Activated T-cell treated with anti-CD3 and anti-CD28 coated beads, Interleukin-2, amount 50 U/mL, for 24 hours (primary cell): ENCODE measurements around the gene SERPINA4.

Experiments
- DNase-seq: peaks from one replicate; pipeline ENCODE4 v3.0.0-alpha.2; 2020
- H3K27ac Mint-ChIP-seq: 2 replicates; pipeline ENCODE4 v1.8.0; 2020; ENCODE audit warnings: mild to moderate bottlenecking, mixed read lengths
- H3K27me3 Mint-ChIP-seq: 2 replicates; pipeline ENCODE4 v1.8.0; 2020; ENCODE audit warnings: mixed read lengths
- H3K36me3 Mint-ChIP-seq: 2 replicates; pipeline ENCODE4 v1.8.0; 2020; ENCODE audit warnings: low read depth, mixed read lengths
- H3K4me1 Mint-ChIP-seq: 2 replicates; pipeline ENCODE4 v1.8.0; 2020; ENCODE audit warnings: low read depth, mixed read lengths
- H3K4me3 Mint-ChIP-seq: 2 replicates; pipeline ENCODE4 v1.8.0; 2020; ENCODE audit warnings: mild to moderate bottlenecking, moderate library complexity, mixed read lengths
- H3K9me3 Mint-ChIP-seq: 2 replicates; pipeline ENCODE4 v1.8.0; 2020; ENCODE audit warnings: mixed read lengths

SERPINA4 gene

GRCh38 chr14:94584591-94585280, 23.5 kb downstream of the SERPINA4 start:
- no peak for DNase-seq
- Mint-ChIP-seq H3K36me3 (no peaks in the 10 kb centered on the region), H3K4me1 (no peaks in the 10 kb centered on the region), H3K4me3 (no peak overlapping the region), H3K27me3 (no peaks in the 10 kb centered on the region), H3K27ac (no peak overlapping the region), H3K9me3 (no peaks in the 10 kb centered on the region)

GRCh38 chr14:94586635-94587034, 25.4 kb downstream of the SERPINA4 start:
- Mint-ChIP-seq H3K4me1 (no peaks in the 10 kb centered on the region), H3K27me3 (no peaks in the 10 kb centered on the region), H3K4me3 (no peak overlapping the region), H3K27ac (no peak overlapping the region), H3K36me3 (no peaks in the 10 kb centered on the region), H3K9me3 (no peaks in the 10 kb centered on the region)
- DNase-seq = no peak

- DNase-seq = no peak
These were observed 27.1 kb downstream of the SERPINA4 start for GRCh38 chr14:94588311-94588710.

GRCh38 chr14:94591073-94591472, 29.8 kb downstream of the SERPINA4 start:
- Mint-ChIP-seq H3K4me1 (no peaks in the 10 kb centered on the region), H3K9me3 (no peaks in the 10 kb centered on the region), H3K36me3 (no peaks in the 10 kb centered on the region), H3K27ac (no peak overlapping the region), H3K4me3 (no peak overlapping the region), H3K27me3 (peaks cover 15% of the 10 kb centered on the region)
- DNase-seq = no peak

More at GRCh38 chr14:94588311-94588710, 27.1 kb downstream of the SERPINA4 start:
- Mint-ChIP-seq H3K27ac (no peak overlapping the region), H3K4me3 (no peak overlapping the region), H3K4me1 (no peaks in the 10 kb centered on the region), H3K9me3 (no peaks in the 10 kb centered on the region), H3K36me3 (no peaks in the 10 kb centered on the region), H3K27me3 (no peaks in the 10 kb centered on the region)

GRCh38 chr14:94591871-94592270, 30.6 kb downstream of the SERPINA4 start:
- Mint-ChIP-seq H3K27me3 (peaks cover 15% of the 10 kb centered on the region), H3K4me1 (no peaks in the 10 kb centered on the region), H3K36me3 (no peaks in the 10 kb centered on the region), H3K9me3 (no peaks in the 10 kb centered on the region), H3K27ac (no peak overlapping the region), H3K4me3 (no peak overlapping the region)
- DNase-seq = no peak

GRCh38 chr14:94592457-94592856, 31.2 kb downstream of the SERPINA4 start:
- Mint-ChIP-seq H3K27me3 (peaks cover 15% of the 10 kb centered on the region), H3K27ac (no peak overlapping the region)

GRCh38 chr14:94593376-94593748, 32.1 kb downstream of the SERPINA4 start:
- Mint-ChIP-seq H3K36me3 (no peaks in the 10 kb centered on the region), H3K27me3 (peaks cover 15% of the 10 kb centered on the region), H3K9me3 (no peaks in the 10 kb centered on the region), H3K27ac (no peak overlapping the region), H3K4me1 (no peaks in the 10 kb centered on the region), H3K4me3 (no peak overlapping the region)
- no peak for DNase-seq

More at GRCh38 chr14:94592457-94592856, 31.2 kb downstream of the SERPINA4 start:
- no peaks in the 10 kb centered on the region for H3K4me1 Mint-ChIP-seq
- no peak for DNase-seq
- no peaks in the 10 kb centered on the region for H3K36me3 Mint-ChIP-seq
- H3K9me3 Mint-ChIP-seq = no peaks in the 10 kb centered on the region
- H3K4me3 Mint-ChIP-seq = no peak overlapping the region

GRCh38 chr14:94593749-94594431, 32.6 kb downstream of the SERPINA4 start:
- H3K4me1 Mint-ChIP-seq = no peaks in the 10 kb centered on the region
- H3K4me3 Mint-ChIP-seq = no peak overlapping the region
- H3K27me3 Mint-ChIP-seq = peaks cover 15% of the 10 kb centered on the region
- no peaks in the 10 kb centered on the region for H3K36me3 Mint-ChIP-seq
- no peak for DNase-seq
- H3K9me3 Mint-ChIP-seq = no peaks in the 10 kb centered on the region
- no peak overlapping the region for H3K27ac Mint-ChIP-seq

GRCh38 chr14:94594441-94594840, 33.2 kb downstream of the SERPINA4 start:
- H3K36me3 Mint-ChIP-seq = no peaks in the 10 kb centered on the region
- no peak overlapping the region for H3K27ac Mint-ChIP-seq
- H3K4me1 Mint-ChIP-seq = no peaks in the 10 kb centered on the region
- no peak overlapping the region for H3K4me3 Mint-ChIP-seq
- peaks cover 20% of the 10 kb centered on the region for H3K27me3 Mint-ChIP-seq
- no peak for DNase-seq
- no peaks in the 10 kb centered on the region for H3K9me3 Mint-ChIP-seq

GRCh38 chr14:94595912-94596311, 34.7 kb downstream of the SERPINA4 start:
- no peak overlapping the region for H3K4me3 Mint-ChIP-seq
- H3K4me1 Mint-ChIP-seq = no peaks in the 10 kb centered on the region
- no peaks in the 10 kb centered on the region for H3K36me3 Mint-ChIP-seq
- no peak for DNase-seq
- H3K9me3 Mint-ChIP-seq = no peaks in the 10 kb centered on the region
- H3K27me3 Mint-ChIP-seq = peaks cover 22% of the 10 kb centered on the region
- no peak overlapping the region for H3K27ac Mint-ChIP-seq

- Mint-ChIP-seq H3K27me3 (peaks cover 22% of the 10 kb centered on the region), H3K36me3 (no peaks in the 10 kb centered on the region), H3K4me3 (no peak overlapping the region), H3K27ac (no peak overlapping the region), H3K9me3 (no peaks in the 10 kb centered on the region), H3K4me1 (no peaks in the 10 kb centered on the region)
- no peak for DNase-seq
These were observed 35.1 kb downstream of the SERPINA4 start for GRCh38 chr14:94596361-94596760.

- Mint-ChIP-seq H3K36me3 (no peaks in the 10 kb centered on the region), H3K4me1 (no peaks in the 10 kb centered on the region), H3K9me3 (no peaks in the 10 kb centered on the region), H3K27me3 (peaks cover 22% of the 10 kb centered on the region), H3K4me3 (no peak overlapping the region), H3K27ac (no peak overlapping the region)
- DNase-seq = no peak
These were observed 36.5 kb downstream of the SERPINA4 start for GRCh38 chr14:94597788-94598187.

- no peaks in the 10 kb centered on the region for H3K9me3 Mint-ChIP-seq
- peaks cover 22% of the 10 kb centered on the region for H3K27me3 Mint-ChIP-seq
- no peak overlapping the region for H3K4me3 Mint-ChIP-seq
- no peak overlapping the region for H3K27ac Mint-ChIP-seq
- no peak for DNase-seq
- no peaks in the 10 kb centered on the region for H3K4me1 Mint-ChIP-seq
- H3K36me3 Mint-ChIP-seq = no peaks in the 10 kb centered on the region
These were observed 37.2 kb downstream of the SERPINA4 start for GRCh38 chr14:94598506-94598815.

GRCh38 chr14:94598816-94599655, 37.8 kb downstream of the SERPINA4 start:
- Mint-ChIP-seq H3K4me1 (no peaks in the 10 kb centered on the region), H3K36me3 (no peaks in the 10 kb centered on the region), H3K4me3 (no peak overlapping the region)

GRCh38 chr14:94599656-94600004, 38.4 kb downstream of the SERPINA4 start:
- peaks cover 16% of the 10 kb centered on the region for H3K27me3 Mint-ChIP-seq
- H3K4me3 Mint-ChIP-seq = no peak overlapping the region
- H3K9me3 Mint-ChIP-seq = no peaks in the 10 kb centered on the region
- no peak for DNase-seq
- no peak overlapping the region for H3K27ac Mint-ChIP-seq
- no peaks in the 10 kb centered on the region for H3K4me1 Mint-ChIP-seq
- H3K36me3 Mint-ChIP-seq = no peaks in the 10 kb centered on the region

More at GRCh38 chr14:94598816-94599655, 37.8 kb downstream of the SERPINA4 start:
- H3K27ac Mint-ChIP-seq = no peak overlapping the region
- H3K27me3 Mint-ChIP-seq = peaks cover 19% of the 10 kb centered on the region
- no peaks in the 10 kb centered on the region for H3K9me3 Mint-ChIP-seq
- DNase-seq = no peak
